H1 (cell line): ENCODE data around the gene ETV5. TPM values are rescaled to one million over a fixed set of nuclear protein-coding genes. Genes with fewer than 3 reads are reported as not detected.

Experiments
- CHD7 ChIP-seq: fragments of 300-600 bp; sonication (generic); IDR thresholded peaks from 2 replicates; pipeline ENCODE4 v1.7.1; 2012; ENCODE audit warnings: low read length, moderate library complexity, mild to moderate bottlenecking, inconsistent platforms; ENCODE audit not compliant: insufficient replicate concordance
- KDM1A ChIP-seq: fragments of 200-600, 300-600 bp; sonication (generic); IDR thresholded peaks from 2 replicates; pipeline ENCODE4 v1.7.1; 2016; ENCODE audit warnings: mild to moderate bottlenecking, low read length, borderline replicate concordance
- polyA plus RNA-seq, 7 experiments: library from polyadenylated mRNA; depleted of rRNA in 3 of 7; stranded (reverse) in 5 of 7; unstranded in 2 of 7; fragments of >200 nt in 5 of 7; fragments of 200-250 nt in 2 of 7; gene quantifications; 1 replicate in 5 of 7; 2 replicates in 1 of 7; 4 replicates in 1 of 7; pipeline versions ENCODE4 v1.2.1 to v1.2.3, GENCODE V29; 2011 to 2013; ENCODE audit warnings: missing spikeins in 2 of 7, mixed read lengths in 2 of 7
- total RNA-seq: library from RNA; stranded (reverse); fragmentation: NEBNext Ultra II Directional; extraction: Animal tissue kit (Norgen Biotek cat#: 25700); gene quantifications from 2 replicates; pipeline ENCODE4 v1.2.1, GENCODE V29; 2021

ETV5 gene
- total and polyA plus RNA-seq, 2 of the 8 experiments (the other 6 are each of a cell fraction or from before 2014, with no cell fraction given), result 13.1 to 36.9 TPM

DNA sequence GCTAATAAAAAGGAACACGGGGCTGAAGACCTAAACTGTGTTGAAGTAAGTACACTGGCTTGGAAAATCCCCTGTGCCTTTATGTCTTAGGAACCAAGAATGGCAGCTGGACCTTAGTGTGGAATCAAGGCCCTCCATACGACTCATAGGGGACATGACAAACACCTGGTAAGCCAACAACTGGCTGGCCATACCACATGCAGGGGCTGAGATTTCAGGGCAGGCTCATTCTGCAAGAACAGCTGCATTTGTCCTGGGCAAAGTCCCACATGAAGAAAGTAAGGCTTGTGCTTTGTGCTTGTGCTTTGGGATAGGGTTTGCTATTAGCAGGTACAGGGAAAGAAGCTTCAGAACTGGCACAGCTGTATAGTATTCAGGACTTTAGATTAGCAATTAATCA, 18.0 kb downstream of the ETV5 start (continued):
- no peak for TF ChIP-seq CHD7
- no peak for TF ChIP-seq KDM1A
- TF ChIP-seq, all 59 proteins: peak for 0
